Measurements from ENCODE around the gene PCBP2.
A peak's percentile ranks its signal among the peaks of the same experiment; 100 is the strongest.

Gene PCBP2

DNA sequence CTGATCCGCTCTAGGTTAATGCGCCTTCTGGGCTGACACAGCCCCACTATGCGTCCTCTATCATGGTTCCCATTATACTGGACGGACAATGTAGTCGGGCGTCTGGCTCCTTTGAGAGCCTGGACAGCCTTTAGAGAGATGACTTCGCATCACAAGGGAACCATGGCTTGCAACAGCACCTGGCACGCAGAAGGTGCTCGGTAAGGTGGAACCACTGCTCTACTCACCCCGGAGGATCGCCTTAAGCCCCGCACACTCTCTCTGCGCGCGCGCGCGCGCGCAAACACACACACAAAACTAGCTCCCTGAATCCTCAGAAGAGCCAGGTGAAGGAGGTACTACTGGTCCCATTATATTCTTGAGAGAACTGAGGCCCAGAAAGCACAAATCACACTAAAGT, 40.3 kb downstream of the PCBP2 start:
- peaks cover 25% of the 10 kb centered on the region for H3K4me1 Mint-ChIP-seq
- H3K9me3 Mint-ChIP-seq, result no peaks in the 10 kb centered on the region
- ATAC-seq, result no peak
- H3K27me3 Mint-ChIP-seq, result no peaks in the 10 kb centered on the region
- H3K27ac Mint-ChIP-seq, result peak overlapping the region; percentile 79
- no peaks in the 10 kb centered on the region for H3K36me3 Mint-ChIP-seq
- peak overlapping the region; percentile 88 for H3K4me3 Mint-ChIP-seq

DNA sequence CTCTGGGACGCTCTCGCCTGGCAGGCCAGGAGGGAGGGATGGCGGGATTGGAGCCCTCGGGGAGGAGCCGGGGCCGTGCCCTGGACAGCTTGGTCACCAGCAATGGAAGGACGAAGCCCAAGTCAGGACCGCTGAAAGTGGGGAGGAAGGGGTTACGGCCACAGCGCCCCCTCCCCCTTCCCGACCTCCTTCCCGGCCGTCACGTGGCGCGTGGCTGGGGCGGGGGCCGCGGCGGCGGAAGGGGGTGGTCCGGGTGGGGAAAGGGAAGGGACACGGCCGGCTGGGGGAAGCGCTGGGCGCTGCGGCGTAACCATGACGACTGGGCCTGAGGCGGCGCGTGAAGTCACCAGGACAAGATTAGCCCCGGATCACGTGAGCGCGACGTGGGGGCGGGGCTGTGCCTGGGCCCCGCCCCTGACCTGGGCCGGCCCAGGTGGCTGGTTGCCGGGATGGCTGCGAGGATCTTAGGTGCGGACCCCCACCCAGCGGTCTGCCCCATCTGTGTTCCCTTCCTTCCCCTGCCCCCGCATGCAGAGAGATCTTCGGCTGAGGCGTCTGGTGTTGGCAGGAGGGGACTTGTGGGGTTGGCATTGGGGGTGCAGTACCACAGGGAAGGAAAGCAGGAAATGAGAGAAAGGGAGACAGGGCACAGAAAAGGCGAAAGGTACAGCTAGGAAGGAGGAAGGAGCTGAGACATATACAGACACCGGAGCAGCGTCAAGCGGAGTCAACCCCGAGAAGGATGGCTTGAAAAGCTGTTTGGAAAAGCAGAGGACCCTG, 41.1 kb downstream of the PCBP2 start:
- Mint-ChIP-seq H3K36me3 (no peaks in the 10 kb centered on the region), H3K4me3 (peak overlapping the region; percentile 88), H3K4me1 (peaks cover 25% of the 10 kb centered on the region), H3K9me3 (no peaks in the 10 kb centered on the region), H3K27me3 (no peaks in the 10 kb centered on the region), H3K27ac (peak overlapping the region; percentile 79)
- peak; percentile 97 for ATAC-seq

DNA sequence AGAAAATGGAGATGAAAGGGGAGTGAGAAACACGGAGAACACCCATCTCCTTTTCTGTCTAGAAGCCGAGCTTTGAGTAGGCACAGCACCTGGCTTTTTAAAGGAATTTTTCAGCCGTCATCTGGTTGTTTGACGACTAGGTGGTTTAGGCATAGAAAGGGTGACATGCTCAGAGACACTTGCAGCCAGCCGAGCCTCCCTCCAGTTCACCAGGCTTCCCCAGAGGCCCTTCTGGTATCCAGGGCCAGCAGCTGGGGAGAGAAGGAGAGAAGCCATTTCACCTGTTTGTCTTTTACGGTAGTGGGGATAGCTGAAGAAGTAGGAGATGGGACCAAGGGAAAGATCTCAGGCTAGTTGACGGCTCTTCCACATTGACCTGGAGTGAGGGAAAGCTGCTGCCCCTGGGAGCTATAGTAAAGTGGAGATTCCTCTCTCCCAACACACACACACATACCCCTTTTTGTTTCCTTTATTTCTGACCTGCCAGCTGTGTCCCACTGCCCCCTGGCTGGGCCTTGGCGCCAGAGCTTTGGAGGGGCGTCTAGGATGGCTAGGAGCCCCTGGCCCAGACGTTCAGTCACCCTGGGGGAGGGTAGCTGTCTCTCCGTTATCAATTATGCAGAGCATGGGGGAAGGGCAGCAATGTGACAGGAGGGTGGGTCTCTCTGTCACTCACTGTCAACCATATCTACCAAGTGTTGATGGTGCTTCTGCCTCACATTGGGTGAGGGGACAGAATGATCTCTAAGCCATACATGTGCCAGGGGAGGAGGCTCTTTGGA, 41.9 kb downstream of the PCBP2 start:
- Mint-ChIP-seq H3K9me3 (no peaks in the 10 kb centered on the region), H3K27ac (peak overlapping the region; percentile 79), H3K4me3 (peak overlapping the region; percentile 88), H3K4me1 (peaks cover 32% of the 10 kb centered on the region), H3K27me3 (no peaks in the 10 kb centered on the region), H3K36me3 (no peaks in the 10 kb centered on the region)
- no peak for ATAC-seq

DNA sequence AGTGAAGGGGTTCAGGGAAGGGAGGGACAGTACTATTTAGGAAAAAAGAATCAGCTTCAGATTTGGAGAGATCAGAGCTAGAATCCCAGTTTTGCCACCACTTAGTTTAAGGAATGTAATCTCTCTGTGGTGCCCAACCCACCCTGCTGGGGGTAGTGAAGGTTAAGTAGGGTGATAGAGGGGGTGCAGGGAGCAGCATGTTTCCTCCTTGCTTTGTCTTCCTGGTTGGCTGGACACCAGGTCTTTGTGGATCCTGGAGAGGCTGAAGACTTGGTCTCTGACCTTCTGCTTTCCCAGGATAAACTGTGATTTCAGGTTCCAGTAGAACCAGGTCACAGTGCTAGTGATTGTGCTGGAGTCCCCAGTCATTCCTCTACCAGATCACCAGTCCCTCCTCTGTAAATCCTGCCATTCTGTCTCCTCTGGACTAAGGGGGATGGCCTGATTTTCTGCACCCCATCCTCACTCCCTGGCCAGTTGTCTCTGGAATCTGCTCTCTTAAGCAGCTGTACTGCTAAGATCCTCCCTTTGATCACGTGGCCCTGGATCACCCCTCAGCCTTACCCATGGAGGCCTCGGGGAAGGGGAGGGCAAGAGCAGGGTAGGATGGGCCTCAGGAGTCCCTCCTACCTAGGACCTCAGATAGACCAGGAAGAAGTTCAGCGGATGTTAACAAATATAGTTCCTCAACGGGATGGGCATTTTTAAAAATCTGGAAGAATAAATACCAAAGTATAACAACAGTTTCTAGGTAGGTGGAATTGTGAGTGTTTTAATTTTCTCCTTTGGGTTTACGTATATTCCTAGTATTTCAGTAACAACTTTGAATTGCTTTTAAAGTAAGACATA, 44.2 kb downstream of the PCBP2 start:
- no peak for ATAC-seq
- H3K36me3 Mint-ChIP-seq, result no peaks in the 10 kb centered on the region
- no peaks in the 10 kb centered on the region for H3K9me3 Mint-ChIP-seq
- H3K4me1 Mint-ChIP-seq, result peaks cover 45% of the 10 kb centered on the region
- no peak overlapping the region for H3K4me3 Mint-ChIP-seq
- no peak overlapping the region for H3K27ac Mint-ChIP-seq
- H3K27me3 Mint-ChIP-seq, result no peaks in the 10 kb centered on the region

DNA sequence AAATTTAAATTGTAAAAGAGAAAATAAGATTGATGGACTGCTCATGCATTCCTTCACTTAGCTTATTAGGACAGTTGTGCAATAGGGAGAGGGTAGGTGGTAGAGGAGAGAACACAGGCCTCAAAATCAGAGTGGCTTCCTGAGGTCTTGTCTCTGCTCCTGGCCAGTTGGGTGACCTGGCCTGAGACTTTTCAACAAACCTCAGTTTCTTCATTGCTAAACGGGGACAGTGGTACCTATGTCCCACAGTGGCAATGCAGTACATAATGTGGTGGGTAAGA, 44.8 kb downstream of the PCBP2 start:
- Mint-ChIP-seq H3K27me3 (no peaks in the 10 kb centered on the region), H3K27ac (no peak overlapping the region), H3K9me3 (no peaks in the 10 kb centered on the region), H3K36me3 (no peaks in the 10 kb centered on the region), H3K4me1 (peaks cover 45% of the 10 kb centered on the region), H3K4me3 (no peak overlapping the region)
- ATAC-seq, result no peak

DNA sequence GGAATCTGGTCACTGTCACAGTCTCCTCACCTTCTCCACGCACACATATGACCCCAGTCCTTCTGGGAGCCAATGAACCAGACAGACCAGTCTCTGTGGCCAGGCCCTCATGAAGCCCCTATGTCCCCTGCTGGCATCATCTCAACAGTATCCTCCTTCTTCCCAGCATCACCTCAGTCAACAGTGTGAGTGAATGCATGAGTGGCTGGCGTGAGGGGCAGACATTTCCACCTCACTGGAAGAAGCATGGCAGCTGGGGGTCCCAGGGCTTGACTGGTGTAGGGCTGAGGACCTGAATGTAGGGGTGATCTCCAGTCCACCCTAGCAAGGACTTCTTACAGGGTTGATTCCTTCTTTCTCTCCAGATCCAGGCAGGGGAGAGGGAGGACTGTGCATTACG, 45.6 kb downstream of the PCBP2 start:
- Mint-ChIP-seq H3K27me3 (no peaks in the 10 kb centered on the region), H3K36me3 (no peaks in the 10 kb centered on the region), H3K9me3 (no peaks in the 10 kb centered on the region), H3K4me3 (no peak overlapping the region), H3K4me1 (peaks cover 45% of the 10 kb centered on the region), H3K27ac (peak overlapping the region; percentile 98)
- no peak for ATAC-seq

DNA sequence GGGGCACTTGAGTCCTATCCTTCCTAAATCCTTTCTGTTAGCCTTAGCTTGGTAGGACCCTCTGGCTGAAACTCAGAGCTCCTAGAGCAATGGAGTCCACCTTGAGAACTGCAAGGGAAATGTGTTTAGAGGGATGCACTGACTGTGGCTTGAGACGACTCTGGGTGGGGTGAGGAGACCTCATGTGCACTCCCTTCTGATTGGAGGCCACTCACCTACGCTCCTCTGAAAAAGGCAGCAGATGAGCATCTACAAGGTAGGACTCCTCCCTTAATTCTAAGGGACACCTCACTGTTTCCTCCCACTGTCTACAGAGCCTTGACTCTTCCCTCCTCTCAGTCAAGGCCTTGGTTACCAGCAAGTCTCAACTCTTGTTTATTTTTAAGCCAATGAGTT, 46.3 kb downstream of the PCBP2 start:
- ATAC-seq, result no peak
- H3K4me1 Mint-ChIP-seq, result peaks cover 40% of the 10 kb centered on the region
- H3K4me3 Mint-ChIP-seq, result peak overlapping the region; percentile 87
- peak overlapping the region; percentile 98 for H3K27ac Mint-ChIP-seq
- H3K27me3 Mint-ChIP-seq, result no peaks in the 10 kb centered on the region
- no peaks in the 10 kb centered on the region for H3K9me3 Mint-ChIP-seq
- H3K36me3 Mint-ChIP-seq, result no peaks in the 10 kb centered on the region

DNA sequence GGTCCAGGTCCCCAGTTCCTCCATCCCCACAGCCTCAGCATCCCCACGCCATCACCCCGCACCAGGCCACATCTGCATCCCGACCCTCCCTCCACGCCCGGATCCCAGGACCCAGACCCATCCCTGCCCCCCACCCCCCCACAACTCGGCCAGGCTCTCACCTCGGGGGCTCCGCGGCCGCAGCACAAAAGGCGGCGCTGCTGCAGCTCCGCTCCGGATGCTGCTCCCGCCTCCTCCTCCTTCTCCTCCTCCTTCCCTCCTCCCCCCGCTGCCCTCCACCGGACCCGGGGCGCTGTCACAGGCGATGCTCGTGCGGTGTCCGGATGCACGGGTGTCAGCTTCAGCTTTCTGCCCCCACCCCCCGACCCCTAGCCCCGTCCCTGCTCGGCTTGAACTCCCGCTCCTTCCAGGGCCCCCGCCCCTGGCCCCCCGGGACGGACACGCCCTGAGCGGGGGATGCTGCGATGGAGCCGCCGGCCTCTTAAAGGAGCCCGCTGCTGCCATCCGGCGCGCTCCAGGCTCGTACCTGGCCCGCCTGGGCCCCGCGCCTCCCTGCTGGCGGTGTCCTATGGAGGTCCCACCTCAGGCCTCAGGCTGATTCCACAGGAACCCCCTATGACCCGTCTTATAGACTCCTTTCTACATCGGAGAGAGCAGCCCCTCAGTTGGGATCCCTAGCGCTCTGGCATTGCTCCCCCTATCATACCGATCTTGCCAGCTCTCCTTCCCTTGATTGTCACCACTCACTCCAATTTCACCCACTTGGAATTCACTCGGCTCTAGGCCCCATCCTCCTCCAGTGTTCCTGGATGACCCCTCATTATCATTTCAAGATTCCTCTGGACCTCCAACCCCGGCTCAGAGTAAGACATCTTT, 47.6 kb downstream of the PCBP2 start, which contains the start of gene MAP3K12:
TSS of gene MAP3K12 (minus strand) at position 193 of the 876 bp plus-strand sequence. CDS start 12,067 bp downstream, outside the sequence.
- no peaks in the 10 kb centered on the region for H3K27me3 Mint-ChIP-seq
- peak within 1 kb of the TSS; percentile 87 for H3K4me3 Mint-ChIP-seq
- no peaks in the 10 kb centered on the region for H3K9me3 Mint-ChIP-seq
- H3K36me3 Mint-ChIP-seq, result peaks cover 3% of the 10 kb centered on the region
- peaks cover 36% of the 10 kb centered on the region for H3K4me1 Mint-ChIP-seq
- peak within 1 kb of the TSS; percentile 98 for H3K27ac Mint-ChIP-seq
- ATAC-seq, result no peak

DNA sequence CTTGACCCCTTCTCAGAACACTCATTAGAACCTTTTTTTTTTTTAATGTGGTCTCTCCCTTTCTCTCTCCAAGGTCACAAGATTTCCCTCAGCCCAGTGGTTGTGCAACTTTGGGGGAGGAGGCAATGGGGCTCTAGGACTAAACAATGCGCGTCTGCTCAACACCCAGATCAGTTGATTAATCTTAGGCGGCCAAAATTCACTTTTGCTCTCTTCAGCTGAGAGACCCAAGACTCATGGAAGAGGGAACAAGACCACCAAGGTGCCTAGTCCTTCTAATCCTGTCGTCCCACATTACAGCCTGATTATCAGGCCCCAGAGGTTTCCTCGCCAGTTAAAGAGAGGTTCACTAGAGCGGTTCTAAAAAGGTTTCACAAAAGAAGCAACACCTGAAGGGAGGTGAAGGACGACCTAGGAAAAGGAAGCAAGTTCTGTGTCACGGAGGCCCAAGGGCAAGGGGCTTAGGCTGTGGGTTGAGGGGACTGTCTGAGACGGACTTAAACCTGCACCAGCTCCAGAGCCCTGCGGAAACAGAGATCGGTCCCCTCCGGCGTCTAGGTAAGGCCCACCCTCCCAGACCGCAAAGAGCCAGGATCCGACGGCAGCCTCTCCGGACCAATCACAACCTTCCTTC, 48.4 kb downstream of the PCBP2 start:
- Mint-ChIP-seq H3K36me3 (peaks cover 11% of the 10 kb centered on the region), H3K27me3 (no peaks in the 10 kb centered on the region), H3K27ac (peak overlapping the region; percentile 98), H3K4me1 (peaks cover 42% of the 10 kb centered on the region), H3K9me3 (no peaks in the 10 kb centered on the region), H3K4me3 (peak overlapping the region; percentile 87)
- ATAC-seq, result no peak

DNA sequence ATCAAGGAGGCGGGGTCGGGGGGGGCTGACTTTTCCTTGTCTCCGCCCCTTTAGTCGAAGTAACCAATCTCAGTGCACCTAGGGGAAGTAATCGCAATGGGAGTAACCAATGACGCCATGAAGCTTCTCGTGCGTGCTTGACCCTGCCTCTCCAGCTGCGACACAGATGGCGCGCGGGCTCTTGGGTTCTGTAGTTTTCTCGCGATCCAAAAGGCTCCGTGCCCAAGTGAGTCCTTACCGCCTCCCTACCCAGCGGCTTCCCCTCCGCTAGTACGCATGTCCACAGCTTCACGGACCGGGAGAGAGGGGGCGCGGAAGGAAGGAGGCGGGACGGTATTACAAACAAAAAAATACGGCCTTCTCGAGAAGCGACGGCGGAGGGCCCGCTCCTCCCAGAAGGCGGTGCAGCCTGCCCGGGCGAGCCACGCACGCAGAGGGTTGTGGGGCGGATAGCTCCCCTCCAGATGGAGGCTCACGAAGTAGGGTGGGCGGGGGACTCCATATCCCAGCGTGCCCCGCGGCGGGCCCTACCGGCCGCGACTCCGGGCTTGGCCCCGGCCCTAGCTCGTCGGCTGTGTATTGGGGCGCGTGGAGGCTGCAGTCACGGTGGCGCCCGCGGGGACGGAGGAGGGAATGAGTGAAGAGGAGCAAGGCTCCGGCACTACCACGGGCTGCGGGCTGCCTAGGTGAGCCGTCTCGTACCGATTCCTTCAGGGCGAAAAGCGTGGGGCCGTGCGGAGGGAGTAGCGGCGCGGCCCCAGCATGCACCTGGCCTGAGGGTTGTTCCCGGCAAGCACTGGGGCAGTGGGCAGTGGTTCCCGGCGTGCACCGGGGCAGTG, 49.1 kb downstream of the PCBP2 start, which contains the start of gene TARBP2:
TSS of gene TARBP2 (plus strand) at position 508 of the 839 bp plus-strand sequence. CDS start at position 634, 126 bp downstream.
- Mint-ChIP-seq H3K27me3 (no peaks in the 10 kb centered on the region), H3K4me1 (peaks cover 42% of the 10 kb centered on the region), H3K36me3 (peaks cover 18% of the 10 kb centered on the region), H3K4me3 (peak within 1 kb of the TSS; percentile 87), H3K27ac (peak within 1 kb of the TSS; percentile 98), H3K9me3 (no peaks in the 10 kb centered on the region)
- ATAC-seq, result peak; percentile 93

DNA sequence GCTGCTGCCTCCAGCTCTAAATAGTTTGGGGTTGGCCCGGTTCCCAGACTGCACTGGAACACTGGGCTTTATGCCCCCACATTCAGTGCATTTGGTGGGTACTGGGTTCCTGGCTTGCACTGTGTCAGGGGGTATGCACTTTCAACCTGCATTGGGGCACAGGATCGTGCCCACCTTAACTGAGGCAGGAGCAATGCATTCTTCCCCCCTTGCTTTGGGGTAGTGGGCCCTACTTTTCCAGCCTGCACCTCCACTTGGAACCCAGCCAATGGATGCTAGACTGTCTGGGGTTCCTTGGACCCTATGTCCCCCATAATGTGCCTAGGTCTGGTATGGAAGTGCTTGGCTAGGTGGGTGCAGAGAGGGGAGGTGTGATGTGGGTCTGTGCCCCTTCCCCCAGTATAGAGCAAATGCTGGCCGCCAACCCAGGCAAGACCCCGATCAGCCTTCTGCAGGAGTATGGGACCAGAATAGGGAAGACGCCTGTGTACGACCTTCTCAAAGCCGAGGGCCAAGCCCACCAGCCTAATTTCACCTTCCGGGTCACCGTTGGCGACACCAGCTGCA, 49.8 kb downstream of the PCBP2 start:
- Mint-ChIP-seq H3K27me3 (no peaks in the 10 kb centered on the region), H3K27ac (peak overlapping the region; percentile 98), H3K9me3 (no peaks in the 10 kb centered on the region), H3K4me3 (peak overlapping the region; percentile 87), H3K4me1 (peaks cover 42% of the 10 kb centered on the region), H3K36me3 (peaks cover 20% of the 10 kb centered on the region)
- no peak for ATAC-seq

DNA sequence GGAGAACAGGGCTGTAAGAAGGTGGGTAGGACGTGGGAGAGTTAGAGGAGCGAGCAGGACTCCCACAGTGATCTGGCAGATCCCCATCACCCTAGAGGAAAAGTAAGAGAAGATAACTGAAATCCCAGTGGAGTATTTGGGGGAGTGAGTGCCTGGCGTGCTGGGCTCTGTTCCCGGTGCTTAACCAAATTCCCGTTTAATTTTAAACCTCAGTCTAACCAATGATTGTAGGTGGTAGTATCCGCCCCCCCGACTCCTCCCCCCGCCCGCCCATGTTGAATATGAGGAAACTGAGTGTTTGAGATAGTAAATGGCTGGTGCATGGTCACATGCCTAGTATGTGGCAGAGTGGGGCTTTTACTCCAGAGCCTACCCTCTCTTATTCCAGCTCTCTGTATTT, 50.4 kb downstream of the PCBP2 start:
- Mint-ChIP-seq H3K36me3 (peaks cover 25% of the 10 kb centered on the region), H3K9me3 (no peaks in the 10 kb centered on the region), H3K4me1 (peaks cover 42% of the 10 kb centered on the region), H3K27ac (peak overlapping the region; percentile 98), H3K4me3 (peak overlapping the region; percentile 87), H3K27me3 (no peaks in the 10 kb centered on the region)
- no peak for ATAC-seq
